Motor neuron (in vitro differentiated cells): ENCODE data around the gene WRAP73. TPM values are rescaled to one million over a fixed set of nuclear protein-coding genes. Genes with fewer than 3 reads are reported as not detected.

Experiments
- ATAC-seq, 8 experiments: fragments of 200-7000 bp; cut with Tn5 transposase; replicated peaks in 6 of 8; 2 replicates each; pipeline ENCODE4 v1.8.0; 2021; ENCODE audit warnings: mild to moderate bottlenecking in 8 of 8, moderate library complexity in 8 of 8
- H3K27ac ChIP-seq, 2 donors: fragments of 250-450 bp; sonication (Bioruptor Pico); 2 replicates each; pipeline ENCODE4 v1.9.0; 2021; ENCODE audit warnings: antibody characterized with exemption in 2 of 2, mild to moderate bottlenecking in 2 of 2, moderate library complexity in 1 of 2
- H3K4me1 ChIP-seq, 2 donors: fragments of 250-450 bp; sonication (Bioruptor Pico); replicated peaks in 1 of 2; 2 replicates each; pipeline ENCODE4 v1.6.1; 2021; ENCODE audit warnings: antibody characterized with exemption in 2 of 2, mild to moderate bottlenecking in 2 of 2, moderate library complexity in 1 of 2
- H3K4me3 ChIP-seq, 5 donors: fragments of 250-450 bp; sonication (Bioruptor Pico); 2 replicates each; pipeline ENCODE4 v1.9.0; 2021; ENCODE audit warnings: antibody characterized with exemption in 5 of 5, mild to moderate bottlenecking in 5 of 5, moderate library complexity in 4 of 5
- WGBS, 10 experiments: fragments of 450-650 bp; shearing (Covaris generic); methylation state at CpG; one replicate each; pipeline ENCODE4 v1.0.0; 2022; 5-methylcytosine and 5-hydroxymethylcytosine counted together
- in situ Hi-C, 9 experiments: fragments of 400-800 bp; cut with MboI; loops; one replicate each; pipeline ENCODE4 v1.15.0; 2021; ENCODE audit warnings: low sequenced_read_pairs in 9 of 9, low pct_unique_long_range_greater_than_20kb in 2 of 9; ENCODE audit not compliant: unreplicated experiment in 9 of 9
- total RNA-seq, 8 experiments: library from RNA; unstranded; fragments of 300-600 nt; gene quantifications; 2 replicates each; pipeline versions ENCODE4 v1.2.3 to v1.2.4, GENCODE V29; 2022

WRAP73 gene
- total RNA-seq, 8 experiments from 2014 or later = 10.4 to 21.3 (median 17.1) TPM

DNA sequence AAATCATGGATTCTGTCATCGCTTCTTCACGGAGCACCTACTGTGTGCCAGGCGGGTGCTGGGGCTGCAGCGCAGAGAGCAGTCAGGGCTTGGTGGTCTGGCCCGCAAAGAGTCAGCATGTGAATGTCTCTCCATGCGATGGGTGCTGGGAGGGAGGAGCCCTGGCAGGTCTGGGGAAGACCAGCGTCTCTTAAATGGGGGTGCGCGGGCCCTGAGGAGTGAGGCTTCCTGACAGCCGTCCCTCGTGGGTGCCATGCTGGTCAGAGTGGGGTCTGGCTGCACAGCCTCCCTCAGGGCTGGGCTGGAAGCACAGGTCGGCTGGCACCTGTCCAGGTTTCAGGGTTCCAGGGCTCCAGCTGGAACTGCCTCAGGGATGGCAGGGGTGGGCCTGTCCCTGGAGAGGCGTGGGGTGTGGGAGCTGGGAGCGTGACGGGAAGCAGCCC lies 20.9 kb upstream of the WRAP73 start:
- in situ Hi-C loops = no loop called here
- no peak overlapping the region for H3K4me3 ChIP-seq
- WGBS, 10 experiments = 0 to 87% (median 64%) methylated on average over 1 to 6 of the region's 15 CpGs; no CpG with 5 or more reads in 2 of the 10 experiments
- no peak for ATAC-seq
- peaks cover 10 to 25% of the 10 kb centered on the region in 2 donors for H3K4me1 ChIP-seq
- H3K27ac ChIP-seq = no peak overlapping the region

GRCh38 chr1:3669971-3670431 lies 20.1 kb upstream of the WRAP73 start:
- 20 to 90% (median 83%) methylated on average over 1 to 2 of the region's 9 CpGs; no CpG with 5 or more reads in 4 of the 10 experiments for WGBS, 10 experiments
- ATAC-seq = no peak
- Histone ChIP-seq H3K27ac (no peak overlapping the region), H3K4me3 (no peak overlapping the region), H3K4me1 (peaks cover 10 to 25% of the 10 kb centered on the region in 2 donors)
- in situ Hi-C loops = no loop called here

DNA sequence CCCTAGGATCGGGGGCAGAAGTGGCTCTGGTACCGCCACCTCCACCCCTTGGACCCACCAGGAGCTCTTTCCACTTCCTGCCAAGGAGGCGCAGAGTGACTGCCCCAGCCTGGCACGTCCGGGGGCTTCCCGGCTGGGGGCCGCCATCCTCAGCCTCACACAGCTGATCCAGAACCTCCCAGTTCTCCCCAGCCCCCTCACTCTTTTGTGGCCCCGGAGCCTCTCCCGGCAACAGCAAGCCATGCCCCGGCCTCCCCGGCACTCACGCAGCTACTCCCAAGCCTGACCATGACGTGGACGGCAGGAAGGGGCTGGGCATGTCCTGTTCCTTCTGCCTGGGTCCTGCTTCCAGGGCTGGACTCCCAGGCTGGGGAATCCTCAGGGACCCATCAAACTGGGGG lies 19.5 kb upstream of the WRAP73 start:
- Histone ChIP-seq H3K27ac (no peak overlapping the region), H3K4me1 (peaks cover 10 to 25% of the 10 kb centered on the region in 2 donors), H3K4me3 (no peak overlapping the region)
- ATAC-seq = peak; percentile 3 to 37 (median 24)
- WGBS, 10 experiments = 10 to 80% (median 75%) methylated on average over 1 to 2 of the region's 14 CpGs; no CpG with 5 or more reads in 7 of the 10 experiments
- in situ Hi-C loops = no loop called here

DNA sequence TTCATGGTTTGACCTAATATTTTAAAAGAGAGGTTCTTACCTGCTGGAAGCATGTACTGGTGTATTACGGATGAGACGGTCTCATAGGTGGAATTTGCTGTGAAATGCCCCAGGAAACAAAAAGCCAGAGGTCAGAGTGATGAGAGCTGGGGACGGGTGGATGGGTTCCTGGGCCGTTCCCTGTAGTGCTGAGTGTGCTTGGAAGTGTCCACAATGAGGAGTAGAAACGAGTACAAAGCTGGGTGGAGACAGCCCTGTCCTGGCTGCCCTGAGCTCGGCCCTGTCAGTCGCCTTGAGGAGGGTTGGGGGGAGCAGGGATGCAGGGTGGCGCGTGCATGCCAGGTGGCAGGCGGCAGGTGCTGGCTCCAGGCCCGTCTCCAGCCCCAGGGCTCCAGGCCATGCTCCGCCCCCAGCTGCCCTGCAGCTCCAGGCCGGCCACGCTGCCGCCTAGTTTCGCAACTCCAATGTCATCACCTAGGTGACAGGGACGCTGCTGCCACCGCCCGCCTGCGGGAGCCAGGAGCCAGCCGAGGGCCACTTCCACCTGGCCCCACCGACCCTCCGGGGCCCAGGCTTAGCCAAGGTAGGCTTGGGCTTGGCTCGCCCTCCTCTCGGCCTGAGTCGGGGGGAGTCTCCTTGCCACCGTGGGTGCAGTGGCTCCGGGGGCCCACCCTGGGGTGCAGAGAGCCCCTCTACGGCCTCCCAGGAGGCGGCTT lies 18.8 kb upstream of the WRAP73 start:
- H3K4me1 ChIP-seq = peaks cover 10 to 22% of the 10 kb centered on the region in 2 donors
- in situ Hi-C loops = no loop called here
- peak; percentile 35 to 88 (median 81) for ATAC-seq
- 0 to 83% (median 41%) methylated on average over 1 to 11 of the region's 30 CpGs; no CpG with 5 or more reads in 1 of the 10 experiments for WGBS, 10 experiments
- no peak overlapping the region for H3K27ac ChIP-seq
- no peak overlapping the region for H3K4me3 ChIP-seq

DNA sequence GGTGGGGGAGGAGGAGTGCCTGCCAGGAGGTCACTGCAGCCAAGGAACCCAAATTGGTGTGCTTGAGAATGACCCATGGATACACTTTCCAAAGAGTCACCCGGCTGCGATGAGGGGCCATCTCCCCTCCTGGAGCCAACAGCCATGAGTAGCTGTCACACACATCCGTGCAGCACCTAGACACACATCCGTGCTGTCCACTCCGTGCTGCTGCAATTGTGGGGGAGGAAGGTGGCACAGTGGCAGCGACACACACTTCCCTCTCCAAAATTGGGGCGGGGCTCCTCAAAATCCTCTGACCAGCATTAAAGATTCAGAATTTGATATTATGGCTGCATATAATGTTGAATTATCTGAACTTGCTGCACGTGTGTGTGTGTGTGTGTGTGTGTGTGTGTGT lies 18.2 kb upstream of the WRAP73 start:
- H3K4me3 ChIP-seq = no peak overlapping the region
- peaks cover 10 to 22% of the 10 kb centered on the region in 2 donors for H3K4me1 ChIP-seq
- no peak overlapping the region for H3K27ac ChIP-seq
- no peak for ATAC-seq
- WGBS, 10 experiments = 0 to 86% (median 80%) methylated on average over 1 to 8 of the region's 8 CpGs; no CpG with 5 or more reads in 5 of the 10 experiments
- in situ Hi-C loops = no loop called here

- H3K27ac ChIP-seq = no peak overlapping the region
- 38 to 91% (median 68%) methylated on average over 1 to 13 of the region's 14 CpGs for WGBS, 10 experiments
- peaks cover 10 to 11% of the 10 kb centered on the region in 2 donors for H3K4me1 ChIP-seq
- H3K4me3 ChIP-seq = no peak overlapping the region
- in situ Hi-C loops = no loop called here
- no peak for ATAC-seq
These were observed 14.9 kb upstream of the WRAP73 start for GRCh38 chr1:3664700-3665375.

DNA sequence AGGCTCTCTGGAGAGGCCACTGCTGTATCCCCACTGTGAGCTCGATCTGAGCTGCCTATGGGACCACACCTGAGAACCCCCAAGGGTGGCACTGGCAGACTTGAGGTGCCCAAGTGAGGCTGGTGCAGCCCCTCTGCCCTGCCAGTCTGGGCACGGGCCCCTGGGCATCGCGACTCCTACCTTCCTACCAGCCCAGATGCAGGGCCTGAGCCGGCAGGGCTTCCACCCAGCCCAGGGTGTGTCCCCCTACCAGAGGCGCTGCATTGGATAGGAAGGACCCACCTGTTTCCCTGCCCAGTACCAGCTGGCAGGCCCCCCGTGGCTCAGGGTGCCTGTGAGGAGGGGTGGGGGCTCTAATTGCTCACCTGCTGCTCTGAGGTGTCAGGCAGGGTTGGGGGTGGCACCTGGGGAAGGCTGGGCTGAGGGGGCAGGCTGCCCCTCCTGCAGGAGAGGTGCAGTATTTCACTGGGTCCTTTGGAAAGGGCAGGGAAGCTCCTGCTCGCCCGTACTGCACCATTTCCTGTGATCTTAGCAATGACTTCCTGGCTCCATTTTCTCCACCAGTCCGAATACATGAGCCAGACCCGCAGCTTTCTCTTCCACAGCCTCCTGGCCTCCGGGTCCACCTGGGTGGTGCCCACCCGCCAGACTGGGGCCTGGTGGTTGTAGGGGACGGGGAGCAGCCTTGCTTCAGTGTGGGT lies 14.2 kb upstream of the WRAP73 start:
- ATAC-seq = no peak
- Histone ChIP-seq H3K4me3 (no peak overlapping the region), H3K27ac (no peak overlapping the region), H3K4me1 (peaks cover 6 to 8% of the 10 kb centered on the region in 2 donors)
- 17 to 100% (median 71%) methylated on average over 1 to 6 of the region's 14 CpGs; no CpG with 5 or more reads in 5 of the 10 experiments for WGBS, 10 experiments
- in situ Hi-C loops = no loop called here

DNA sequence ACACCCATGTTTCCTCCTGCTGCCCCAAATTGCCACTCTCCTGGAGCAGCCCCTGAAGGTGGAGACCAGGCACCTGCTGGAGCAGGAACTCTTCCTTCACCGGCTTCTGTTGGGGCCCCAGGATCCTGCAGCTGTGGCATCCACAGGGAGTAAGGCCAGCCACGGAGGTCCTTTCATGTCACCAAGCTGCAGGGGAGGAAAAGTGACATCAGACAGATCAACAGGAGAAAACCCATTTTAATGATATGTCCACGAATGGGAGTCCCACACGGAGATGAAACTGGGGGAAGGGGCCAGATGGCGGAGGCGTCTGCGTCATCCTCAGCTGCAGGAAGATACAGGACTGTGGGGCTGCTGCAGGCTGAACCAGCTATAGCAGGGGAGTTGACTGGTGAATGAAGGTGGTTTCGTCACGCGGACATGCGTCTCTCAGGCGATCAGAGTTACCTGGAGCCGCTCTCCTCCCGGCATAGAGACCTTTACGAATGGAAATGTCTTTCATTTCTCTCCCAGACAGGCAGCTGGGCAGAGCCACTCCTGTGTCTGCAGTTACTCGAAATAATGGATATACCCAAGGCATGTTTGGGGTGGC lies 12.3 kb upstream of the WRAP73 start:
- H3K4me3 ChIP-seq = no peak overlapping the region
- H3K4me1 ChIP-seq = peaks cover 0 to 4% of the 10 kb centered on the region in 2 donors
- ATAC-seq = peak in 1 of 8 experiments; percentile 10
- H3K27ac ChIP-seq = no peak overlapping the region
- in situ Hi-C loops = no loop called here
- WGBS, 10 experiments = 0 to 80% (median 65%) methylated on average over 1 to 15 of the region's 16 CpGs; no CpG with 5 or more reads in 2 of the 10 experiments

- Histone ChIP-seq H3K27ac (no peak overlapping the region), H3K4me1 (peaks cover 0 to 4% of the 10 kb centered on the region in 2 donors), H3K4me3 (no peak overlapping the region)
- ATAC-seq = no peak
- WGBS, 10 experiments = 0 to 100% (median 76%) methylated on average over 1 to 4 of the region's 4 CpGs; no CpG with 5 or more reads in 2 of the 10 experiments
- in situ Hi-C loops = no loop called here
These were observed 11.7 kb upstream of the WRAP73 start for GRCh38 chr1:3661631-3662030.

GRCh38 chr1:3660704-3661103 lies 10.8 kb upstream of the WRAP73 start:
- in situ Hi-C loops = no loop called here
- 15 to 93% (median 74%) methylated on average over 2 of the region's 2 CpGs; no CpG with 5 or more reads in 1 of the 10 experiments for WGBS, 10 experiments
- H3K4me3 ChIP-seq = no peak overlapping the region
- no peak for ATAC-seq
- H3K27ac ChIP-seq = no peak overlapping the region
- peaks cover 0 to 4% of the 10 kb centered on the region in 2 donors for H3K4me1 ChIP-seq

GRCh38 chr1:3659093-3659492 lies 9.2 kb upstream of the WRAP73 start:
- in situ Hi-C loops = no loop called here
- Histone ChIP-seq H3K4me1 (peaks cover 0 to 4% of the 10 kb centered on the region in 2 donors), H3K27ac (no peak overlapping the region), H3K4me3 (no peak overlapping the region)
- 32 to 100% (median 86%) methylated on average over 1 to 13 of the region's 15 CpGs; no CpG with 5 or more reads in 2 of the 10 experiments for WGBS, 10 experiments
- ATAC-seq = no peak

DNA sequence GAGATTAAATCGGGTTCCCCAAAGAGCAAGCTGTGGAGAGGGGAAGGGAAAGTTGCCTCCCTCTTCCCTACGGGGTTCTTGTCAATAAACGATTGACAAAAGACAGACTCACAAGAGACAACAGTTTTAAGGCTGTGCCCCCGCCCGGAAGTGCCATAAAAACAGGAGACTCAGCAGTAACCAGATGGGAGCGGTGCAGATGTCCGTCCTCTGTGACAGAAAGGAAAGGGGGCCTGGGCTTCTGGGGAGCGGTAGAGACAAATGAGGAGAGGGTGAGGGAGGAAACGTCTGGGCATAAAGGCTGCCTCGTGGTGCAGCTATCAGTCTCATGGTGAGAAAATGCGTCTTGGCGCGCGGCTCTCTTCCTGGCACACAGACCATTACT lies 8.3 kb upstream of the WRAP73 start:
- peak in 3 of 8 experiments; percentile 25 to 51 (median 49) for ATAC-seq
- Histone ChIP-seq H3K4me3 (no peak overlapping the region), H3K4me1 (peaks cover 0 to 4% of the 10 kb centered on the region in 2 donors), H3K27ac (no peak overlapping the region)
- in situ Hi-C loops = no loop called here
- 0 to 31% (median 21%) methylated on average over 1 to 14 of the region's 14 CpGs for WGBS, 10 experiments
